PC-9 (cell line): ENCODE results near the gene SNAI3. TPM values are rescaled to one million over a fixed set of nuclear protein-coding genes. Genes with fewer than 3 reads are reported as not detected.

Experiments
- BruUV-seq: library from RNA; stranded (reverse); fragments of 400-500 nt; replicated peaks from 2 replicates; lab custom pipeline; 2021; lab: Mats Ljungman, UMichigan
- CTCF ChIA-PET: fragments of 300-600 bp; sonication (Branson Sonifier 250); formaldehyde crosslinking; loops from one replicate; lab custom pipeline; 2022; ENCODE audit warnings: antibody characterized with exemption; lab: Charles Lee
- POLR2A ChIA-PET: fragments of 300-600 bp; sonication (Branson Sonifier 250); formaldehyde crosslinking; loops from one replicate; lab custom pipeline; 2022; ENCODE audit warnings: antibody characterized with exemption; ENCODE audit not compliant: unreplicated experiment; lab: Charles Lee
- DNase-seq, 2 experiments: peaks; one replicate each; pipeline versions ENCODE4 v3.0.0 to v3.0.0-alpha.2; 2015 to 2022; ENCODE audit warnings: mixed read lengths in 1 of 2
- H2AFZ ChIP-seq: fragments of 200-600 bp; sonication (generic); 2 replicates; pipeline ENCODE4 v1.8.1; 2017; ENCODE audit warnings: antibody characterized with exemption
- H3F3A ChIP-seq: fragments of 200-600 bp; sonication (generic); 2 replicates; pipeline ENCODE4 v1.8.1; 2017; ENCODE audit warnings: antibody characterized with exemption, mild to moderate bottlenecking, low read depth; ENCODE audit not compliant: insufficient read depth
- H3K27ac ChIP-seq: fragments of 200-600 bp; sonication (generic); 2 replicates; pipeline ENCODE4 v1.6.1; 2016; ENCODE audit warnings: mixed run types
- H3K27me3 ChIP-seq: fragments of 200-600 bp; sonication (generic); 2 replicates; pipeline ENCODE4 v1.6.1; 2016; ENCODE audit warnings: low read depth, mixed run types; ENCODE audit not compliant: insufficient read depth
- H3K36me3 ChIP-seq: fragments of 200-600 bp; sonication (generic); 2 replicates; pipeline ENCODE4 v1.6.1; 2016; ENCODE audit warnings: low read depth, mixed run types
- H3K4me1 ChIP-seq: fragments of 200-600 bp; sonication (generic); replicated peaks from 2 replicates; pipeline ENCODE4 v1.6.1; 2016; ENCODE audit warnings: mixed run types; ENCODE audit not compliant: insufficient read depth
- H3K4me2 ChIP-seq: fragments of 200-600 bp; sonication (generic); 2 replicates; pipeline ENCODE4 v1.6.1; 2017; ENCODE audit warnings: mixed run types
- H3K4me3 ChIP-seq: fragments of 200-600 bp; sonication (generic); 2 replicates; pipeline ENCODE4 v1.6.1; 2016; ENCODE audit warnings: mixed run types
- H3K79me2 ChIP-seq: fragments of 200-600 bp; sonication (generic); 2 replicates; pipeline ENCODE4 v1.6.1; 2017; ENCODE audit warnings: low read depth, mixed run types
- H3K9me2 ChIP-seq: fragments of 200-600 bp; sonication (generic); 2 replicates; pipeline ENCODE4 v1.8.1; 2017; ENCODE audit warnings: mild to moderate bottlenecking; ENCODE audit not compliant: insufficient read depth
- H3K9me3 ChIP-seq: fragments of 200-600 bp; sonication (generic); 2 replicates; pipeline ENCODE4 v1.8.1; 2016; ENCODE audit warnings: low read depth; ENCODE audit not compliant: insufficient read depth
- H4K20me1 ChIP-seq: fragments of 200-600 bp; sonication (generic); 2 replicates; pipeline ENCODE4 v1.8.1; 2017; ENCODE audit not compliant: insufficient read depth
- CTCF ChIP-seq: fragments of 200-600 bp; sonication (generic); conservative IDR thresholded peaks from 2 replicates; pipeline ENCODE4 v1.6.1; 2017; ENCODE audit warnings: mixed run types, antibody characterized with exemption, mild to moderate bottlenecking, moderate library complexity
- EZH2 ChIP-seq: fragments of 200-600 bp; sonication (generic); IDR thresholded peaks from 2 replicates; pipeline ENCODE4 v1.8.0; 2017; ENCODE audit warnings: antibody characterized with exemption, low read depth
- intact Hi-C: fragments of 100-400 bp; cut with micrococcal nuclease; formaldehyde crosslinking; loops from one replicate; pipeline ENCODE4 v1.10.0; 2022; ENCODE audit not compliant: unreplicated experiment
- total RNA-seq: library from RNA; stranded (reverse); gene quantifications from 2 replicates; pipeline ENCODE4 v1.2.3, GENCODE V29; 2021

SNAI3 gene
- total RNA-seq, 1 experiment from 2014 or later, result 1.3 TPM

- Histone ChIP-seq H3K27me3 (no peaks in the 10 kb centered on the region), H3K9me2 (no peaks in the 10 kb centered on the region), H3K4me3 (no peak overlapping the region), H2AFZ (no peak overlapping the region), H3K79me2 (no peaks in the 10 kb centered on the region), H3K27ac (no peak overlapping the region), H3K4me1 (peaks cover 14% of the 10 kb centered on the region), H3K36me3 (no peaks in the 10 kb centered on the region), H3K4me2 (no peak overlapping the region), H3F3A (peaks cover 2% of the 10 kb centered on the region; the same call in 1 of the 2 replicates), H4K20me1 (no peaks in the 10 kb centered on the region), H3K9me3 (no peaks in the 10 kb centered on the region)
- ChIA-PET POLR2A (no interaction called here), CTCF (no interaction called here)
- no TSS peak for BruUV-seq
- no peak for DNase-seq
- TF ChIP-seq CTCF (no peak), EZH2 (no peak)
- intact Hi-C loops, result no loop called here
These were observed 5.7 kb upstream of the SNAI3 start for GRCh38 chr16:88691924-88692560.

- Histone ChIP-seq H3K9me2 (no peaks in the 10 kb centered on the region), H3K79me2 (no peaks in the 10 kb centered on the region), H3K27me3 (no peaks in the 10 kb centered on the region), H2AFZ (no peak overlapping the region), H3F3A (peaks cover 10% of the 10 kb centered on the region; the same call in 1 of the 2 replicates), H3K4me3 (no peak overlapping the region), H3K36me3 (no peaks in the 10 kb centered on the region), H4K20me1 (no peaks in the 10 kb centered on the region), H3K4me1 (peaks cover 14% of the 10 kb centered on the region), H3K27ac (no peak overlapping the region), H3K9me3 (no peaks in the 10 kb centered on the region), H3K4me2 (no peak overlapping the region)
- no peak for DNase-seq
- no TSS peak for BruUV-seq
- ChIA-PET POLR2A (no interaction called here), CTCF (no interaction called here)
- intact Hi-C loops, result no loop called here
- TF ChIP-seq CTCF (no peak), EZH2 (no peak)
These were observed 5.0 kb upstream of the SNAI3 start for GRCh38 chr16:88691129-88691813.

GRCh38 chr16:88690341-88691128 lies 4.2 kb upstream of the SNAI3 start:
- Histone ChIP-seq H3K9me3 (no peaks in the 10 kb centered on the region), H4K20me1 (no peaks in the 10 kb centered on the region), H3K9me2 (no peaks in the 10 kb centered on the region), H3K4me3 (no peak overlapping the region), H3K27ac (no peak overlapping the region), H3K79me2 (no peaks in the 10 kb centered on the region), H3K4me1 (peaks cover 17% of the 10 kb centered on the region), H2AFZ (no peak overlapping the region), H3K27me3 (no peaks in the 10 kb centered on the region), H3K4me2 (no peak overlapping the region), H3K36me3 (no peaks in the 10 kb centered on the region), H3F3A (peaks cover 13% of the 10 kb centered on the region; the same call in 1 of the 2 replicates)
- intact Hi-C loops, result no loop called here
- CTCF ChIA-PET, result interaction anchor here (0.7 kb wide), 1 partner anchor 269 kb away, joined by 11 read pairs; no protein-coding TSS in a partner anchor
- no TSS peak for BruUV-seq
- TF ChIP-seq EZH2, result no peak
- TF ChIP-seq CTCF, result no peak
- POLR2A ChIA-PET, result no interaction called here
- no peak for DNase-seq
